ENCODE data around the gene DPP9. TPM values are rescaled to one million over a fixed set of nuclear protein-coding genes. Genes with fewer than 3 reads are reported as not detected.

The DPP9 gene
- total RNA-seq, 1 experiment from 2014 or later: 46.4 TPM

GRCh38 chr19:4636761-4637160, 86.9 kb downstream of the DPP9 start:
- Histone ChIP-seq H3K23me2 (ENCODE audit: insufficient read length, low read depth, low read length, poor library complexity, severe bottlenecking) (peaks cover 13% of the 10 kb centered on the region), H3K4ac (ENCODE audit: low read depth, low read length) (no peak overlapping the region), H3K27ac (ENCODE audit: insufficient read length, low read depth, low read length) (no peak overlapping the region), H2BK120ac (ENCODE audit: low read depth, low read length, poor library complexity, severe bottlenecking) (no peak overlapping the region), H3K79me2 (ENCODE audit: insufficient read depth, low read length) (no peaks in the 10 kb centered on the region), H3K14ac (ENCODE audit: insufficient read depth, low read length) (no peak overlapping the region), H3K9me3 (ENCODE audit: control insufficient read depth, low read depth, low read length) (no peaks in the 10 kb centered on the region), H2AFZ (ENCODE audit: low read length) (no peak overlapping the region), H3K56ac (ENCODE audit: insufficient read length, low read depth, low read length) (no peak overlapping the region), H3K18ac (ENCODE audit: insufficient read length, low read depth, low read length) (no peak overlapping the region), H3K79me1 (ENCODE audit: insufficient read depth, low read depth, low read length, poor library complexity, severe bottlenecking) (no peaks in the 10 kb centered on the region), H2BK12ac (ENCODE audit: insufficient read length, low read depth, low read length) (no peak overlapping the region), H3K23ac (ENCODE audit: insufficient read length, low read depth, low read length) (no peak overlapping the region), H2BK15ac (ENCODE audit: low read depth, low read length) (no peak overlapping the region), H2BK5ac (ENCODE audit: insufficient read length, low read length) (no peak overlapping the region), H2AK5ac (ENCODE audit: insufficient read length, low read length) (no peak overlapping the region), H4K8ac (replicated peaks; ENCODE audit: insufficient read length, low read depth, low read length) (no peak overlapping the region), H3K9ac (ENCODE audit: extremely low read depth, insufficient read length, low read length) (no peak overlapping the region), H4K91ac (ENCODE audit: insufficient read length, low read depth, low read length) (no peak overlapping the region), H3T11ph (ENCODE audit: low read length) (no peak overlapping the region), H4K5ac (ENCODE audit: insufficient read length, low read depth, low read length) (no peak overlapping the region), H4K20me1 (ENCODE audit: control insufficient read depth, insufficient read depth, insufficient read length) (no peaks in the 10 kb centered on the region), H3K27me3 (ENCODE audit: insufficient read depth, low read length) (no peaks in the 10 kb centered on the region), H3K4me2 (ENCODE audit: insufficient read depth, insufficient read length, low read length) (peak overlapping the region; percentile 34), H2BK20ac (ENCODE audit: low read depth, low read length, poor library complexity, severe bottlenecking) (no peak overlapping the region), H3K4me1 (ENCODE audit: insufficient read depth, low read length) (no peaks in the 10 kb centered on the region)
- Mint-ChIP-seq H3K27ac (no peak overlapping the region), H3K36me3 (ENCODE audit: insufficient read depth in 1 of 3, low read depth in 3 of 3) (no peaks in the 10 kb centered on the region), H3K9me3 (peaks cover 0 to 3% of the 10 kb centered on the region in 2 experiments; a peak in 2 of 5 replicates), H3K27me3 (ENCODE audit: low read depth) (peaks cover 36% of the 10 kb centered on the region), H3K4me3 (peak overlapping the region in 1 of 2 experiments; percentile 73; a peak in 1 of 5 replicates), H3K4me1 (peaks cover 10 to 20% of the 10 kb centered on the region in 2 experiments)
- no CpG with 5 or more reads among the region's 8 CpGs for WGBS (ENCODE audit: extremely low coverage, insufficient read length, low lambda C conversion rate)
- no peak for TF ChIP-seq CTCF (conservative IDR thresholded peaks at IDR 0.05)
- DNase-seq: no peak
